SK-N-MC (cell line): ENCODE data around the gene ARHGAP26.

Experiments used
- EZH2 ChIP-seq: fragments of 200-600 bp; sonication (generic); IDR thresholded peaks from one replicate; pipeline ENCODE4 v1.6.1; 2017; ENCODE audit warnings: antibody characterized with exemption
- POLR2AphosphoS5 ChIP-seq: IDR thresholded peaks from 2 replicates; pipeline ENCODE4 v1.6.1; 2012; ENCODE audit warnings: mild to moderate bottlenecking, low read depth, low read length, borderline replicate concordance

DNA sequence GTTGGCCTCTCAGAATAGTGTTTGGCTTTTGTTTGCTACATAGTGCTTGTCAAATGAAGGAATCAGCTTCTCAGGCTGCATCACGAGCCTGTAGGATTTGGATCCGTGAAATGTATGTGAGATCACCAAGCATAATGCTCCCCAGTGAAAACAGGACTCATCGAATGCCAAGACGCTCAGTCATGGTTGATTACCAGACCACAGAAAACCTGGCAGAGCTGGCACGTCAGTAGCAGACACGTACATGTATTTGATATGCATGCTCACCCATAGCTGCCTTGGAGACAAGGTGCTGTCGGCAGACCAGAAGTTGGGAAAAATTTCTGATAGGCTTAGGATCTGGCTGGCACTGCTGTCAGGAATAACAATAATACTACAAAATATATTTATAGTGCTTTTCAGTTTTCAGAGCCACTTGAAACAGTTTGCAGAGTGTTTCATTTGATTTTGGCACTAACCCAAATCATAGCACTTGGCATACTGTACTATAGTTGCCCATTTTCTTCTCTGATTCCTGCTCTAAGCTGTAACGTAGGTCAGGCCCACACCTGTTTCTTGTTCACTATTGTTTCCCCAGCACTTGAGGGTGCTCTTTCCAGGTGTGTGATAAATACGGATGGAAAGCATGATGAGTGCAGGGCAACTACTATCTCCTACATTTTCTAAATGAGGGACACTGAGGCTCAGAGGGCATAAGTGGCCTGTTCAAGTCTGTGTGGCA, 407.2 kb downstream of the ARHGAP26 start:
- TF ChIP-seq EZH2 (no peak), POLR2AphosphoS5 (no peak)
